HG03439 (cell line): ENCODE results near the gene PTGES.

Source experiments
- ATAC-seq: cut with Tn5 transposase; IDR thresholded peaks from one replicate; pipeline ENCODE4 v1.9.1; 2021; ENCODE audit warnings: mild to moderate bottlenecking, moderate library complexity; ENCODE audit not compliant: unreplicated experiment

Gene PTGES

DNA sequence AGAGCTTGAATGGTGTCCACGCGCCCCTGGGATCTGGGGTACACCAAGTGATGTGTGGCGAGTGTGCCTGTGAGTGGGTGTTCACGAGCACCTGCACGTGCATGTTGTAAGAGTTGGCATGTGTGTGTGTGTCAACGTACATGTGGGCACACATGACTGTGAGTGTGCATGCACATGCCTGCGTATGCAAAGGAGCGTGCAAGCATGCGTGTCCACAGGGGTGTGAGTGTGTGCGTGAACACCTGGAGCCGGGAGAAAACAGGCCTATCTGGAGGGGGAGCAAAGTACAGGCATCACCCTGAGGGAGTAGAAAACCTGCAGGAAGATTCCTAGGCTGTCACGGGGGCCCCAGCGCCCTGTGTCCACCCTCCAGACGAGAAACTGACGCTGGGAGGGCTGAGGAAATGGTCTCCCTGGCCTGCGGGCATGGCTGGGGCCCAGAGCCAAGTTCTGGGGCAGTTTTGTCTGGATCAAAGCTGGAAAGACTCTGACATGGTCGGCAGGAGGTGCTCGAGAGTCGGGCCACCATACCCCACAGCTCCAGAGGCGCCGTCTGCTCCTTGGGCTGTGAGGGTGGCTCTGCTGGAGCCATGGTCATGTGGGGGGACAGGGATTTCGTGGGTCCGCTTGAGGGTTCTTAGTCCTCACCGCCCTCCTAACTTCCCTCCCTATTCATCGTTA, 31.8 kb downstream of the PTGES start:
- no peak for ATAC-seq

DNA sequence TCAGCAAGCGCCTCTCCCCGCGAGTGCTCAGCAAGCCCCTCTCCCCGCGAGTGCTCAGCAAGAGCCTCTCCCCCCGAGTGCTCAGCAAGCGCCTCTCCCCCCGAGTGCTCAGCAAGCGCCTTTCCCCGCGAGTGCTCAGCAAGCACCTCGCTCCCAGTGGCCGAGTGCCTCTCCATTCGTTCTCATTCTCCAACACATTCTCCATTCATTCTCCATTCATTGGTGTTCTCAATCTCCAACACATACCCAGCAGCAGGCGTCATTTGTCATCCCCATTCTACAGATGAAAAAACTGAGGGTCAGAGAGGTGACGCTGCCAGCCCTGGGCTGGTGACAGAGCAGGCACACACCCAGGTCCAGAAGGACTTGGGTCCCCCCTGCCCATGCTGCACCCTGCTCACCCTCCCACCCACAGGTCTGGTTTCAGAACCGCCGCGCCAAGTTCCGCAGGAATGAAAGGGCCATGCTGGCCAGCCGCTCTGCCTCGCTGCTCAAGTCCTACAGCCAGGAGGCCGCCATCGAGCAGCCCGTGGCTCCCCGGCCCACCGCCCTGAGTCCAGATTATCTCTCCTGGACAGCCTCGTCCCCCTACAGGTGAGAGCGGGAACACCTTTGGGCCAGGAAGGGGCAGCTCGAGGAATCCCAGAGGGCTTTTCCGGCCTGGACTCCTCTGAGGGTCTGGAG, 32.5 kb downstream of the PTGES start:
- no peak for ATAC-seq

DNA sequence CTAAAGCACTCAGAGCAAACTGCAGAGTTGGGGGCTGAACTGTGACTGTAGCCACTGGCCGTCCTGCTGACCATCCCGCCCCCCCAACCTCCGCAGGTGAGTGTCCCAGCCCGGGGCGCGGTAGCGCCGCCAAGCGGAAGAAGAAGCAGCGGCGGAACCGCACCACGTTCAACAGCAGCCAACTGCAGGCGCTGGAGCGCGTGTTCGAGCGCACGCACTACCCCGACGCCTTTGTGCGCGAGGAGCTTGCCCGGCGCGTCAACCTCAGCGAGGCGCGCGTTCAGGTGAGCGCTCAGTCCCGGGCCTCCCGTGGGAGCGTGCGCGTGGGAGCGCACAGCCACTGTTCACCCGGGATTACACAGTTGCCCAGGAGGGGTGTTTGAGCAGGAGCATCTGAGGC, 33.7 kb downstream of the PTGES start:
- no peak for ATAC-seq

DNA sequence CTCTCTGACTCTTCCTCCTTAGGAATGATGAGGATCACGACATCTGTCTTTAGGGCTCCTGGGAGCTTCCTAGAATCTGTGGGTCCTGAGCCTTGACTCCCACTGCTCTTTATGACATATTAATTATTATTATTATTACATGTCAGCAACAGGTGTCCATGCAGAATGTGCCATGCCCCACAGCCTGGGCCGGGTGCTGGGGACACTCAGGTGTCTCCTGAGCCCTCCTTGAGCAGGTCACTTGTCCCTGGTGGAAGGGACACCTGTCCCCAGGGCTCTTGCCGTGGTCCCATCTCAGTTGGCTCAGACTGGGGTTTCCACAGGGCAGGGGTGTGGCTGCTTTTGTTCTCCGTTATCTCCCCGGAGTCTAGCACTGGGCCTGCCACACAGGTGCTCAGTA, 34.2 kb downstream of the PTGES start:
- no peak for ATAC-seq

DNA sequence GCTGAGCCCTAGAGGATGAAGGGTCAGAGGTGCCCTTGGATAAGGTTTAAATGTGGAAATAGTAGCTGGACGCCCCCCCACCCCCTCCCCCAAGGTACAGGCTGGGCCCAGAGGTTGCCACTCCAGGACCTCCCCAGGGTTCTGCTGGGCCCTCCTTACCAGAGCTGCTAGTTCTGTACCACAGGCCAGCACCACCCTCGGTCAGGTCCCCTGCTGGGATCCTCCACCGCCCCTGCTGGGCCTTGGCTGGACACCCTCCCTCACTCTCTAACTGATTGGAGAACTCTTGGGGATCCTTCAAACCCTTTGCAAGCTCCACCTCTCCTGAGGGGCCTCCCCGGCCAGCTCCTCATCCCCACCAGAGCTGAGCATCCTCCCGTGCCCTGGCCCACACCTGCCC, 34.9 kb downstream of the PTGES start:
- ATAC-seq, result no peak

DNA sequence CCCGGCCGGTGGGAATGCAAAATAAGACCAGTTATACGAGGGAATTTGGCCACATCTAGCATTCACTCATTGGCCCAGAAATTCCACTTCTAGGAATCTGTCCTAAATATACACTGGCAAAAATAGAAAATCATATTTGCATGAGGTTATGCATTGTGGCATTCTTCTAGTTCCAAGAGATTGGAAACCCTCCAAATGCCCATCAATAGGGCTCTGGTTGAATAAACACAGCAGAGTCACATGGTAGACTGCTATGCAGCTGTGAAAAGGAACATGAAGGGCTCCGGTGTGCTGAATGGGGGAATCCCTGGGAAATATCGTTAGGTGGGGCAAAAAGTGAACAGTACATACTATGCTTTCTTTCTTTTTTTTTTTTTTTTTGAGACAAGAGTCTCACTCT, 36.8 kb downstream of the PTGES start:
- no peak for ATAC-seq

DNA sequence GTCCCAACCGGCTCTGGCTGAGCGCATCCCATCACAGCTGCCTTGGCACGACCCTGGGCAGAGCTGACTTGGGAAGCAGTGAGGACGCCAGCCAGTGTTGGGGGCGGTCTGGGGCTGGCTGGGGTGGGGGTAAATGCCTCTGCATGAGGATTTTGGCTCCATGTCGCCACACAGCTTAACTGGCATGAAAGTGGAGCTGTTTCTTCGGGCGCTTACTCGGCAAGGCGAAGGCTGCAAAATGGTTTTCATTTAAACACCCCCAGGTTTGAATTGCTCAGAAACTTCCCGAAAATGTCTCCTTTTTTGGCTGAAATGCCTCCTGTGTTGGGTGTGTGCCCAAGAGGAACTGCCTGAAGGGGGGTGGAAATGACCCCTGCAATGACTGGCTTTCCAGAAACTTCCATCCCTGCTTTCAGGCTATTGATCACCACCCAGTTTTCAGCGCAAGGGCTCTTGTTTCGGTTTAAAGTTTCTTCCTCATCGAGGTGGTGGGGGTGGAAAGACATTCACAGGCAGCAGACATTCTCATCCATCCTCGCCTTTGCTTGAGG, 38.3 kb downstream of the PTGES start:
- no peak for ATAC-seq

DNA sequence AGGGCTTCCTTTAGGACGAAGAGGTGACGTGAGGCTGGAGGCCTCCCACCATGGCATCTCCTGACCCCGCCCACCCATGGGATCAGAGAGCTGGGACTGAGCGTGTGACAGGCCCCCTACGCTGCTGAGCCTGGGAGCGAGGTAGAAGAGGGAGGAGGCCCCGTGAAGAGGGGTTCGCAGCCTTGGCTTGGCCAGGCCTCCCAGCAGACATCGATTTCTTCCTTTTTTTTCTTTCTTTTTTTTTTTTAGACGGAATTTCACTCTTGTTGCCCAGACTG, 39.5 kb downstream of the PTGES start:
- ATAC-seq, result no peak

DNA sequence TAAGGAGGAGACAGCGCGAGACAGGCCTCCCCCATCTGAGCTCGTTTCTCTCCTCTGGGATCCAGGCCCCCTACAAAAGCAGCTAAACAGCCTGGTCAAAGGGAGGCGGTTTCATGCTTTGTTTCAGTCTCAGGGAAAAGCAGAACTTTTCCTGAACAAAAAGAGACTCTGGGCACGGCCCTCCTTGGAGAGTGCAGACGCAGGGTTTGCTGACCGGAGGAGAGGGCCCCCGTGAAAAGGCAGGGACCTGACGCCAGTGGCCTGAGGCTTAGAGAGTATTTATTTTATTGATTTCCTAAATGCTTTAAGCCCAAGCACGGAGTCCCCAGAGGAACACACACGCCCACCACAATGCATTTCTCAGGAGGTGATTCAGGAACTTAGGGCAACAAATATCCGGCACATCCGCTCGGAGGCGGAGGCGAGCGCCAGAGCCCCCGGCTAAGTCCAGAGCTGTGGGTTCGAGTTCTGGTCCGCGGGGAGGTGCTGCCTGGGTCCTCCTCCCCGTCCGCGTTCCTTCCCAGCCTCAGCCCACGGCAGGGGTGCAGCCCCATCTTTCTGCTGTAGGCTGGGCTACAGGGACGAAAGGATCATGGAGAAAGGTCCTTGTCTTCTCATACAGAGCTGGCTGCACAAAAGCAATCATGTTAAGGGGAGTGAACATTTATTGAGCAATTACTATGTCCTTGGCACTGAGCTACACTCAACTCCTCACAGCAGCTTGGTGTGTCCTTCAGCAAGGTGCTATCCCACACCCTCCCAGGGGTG, 40.0 kb downstream of the PTGES start:
- ATAC-seq, result no peak

DNA sequence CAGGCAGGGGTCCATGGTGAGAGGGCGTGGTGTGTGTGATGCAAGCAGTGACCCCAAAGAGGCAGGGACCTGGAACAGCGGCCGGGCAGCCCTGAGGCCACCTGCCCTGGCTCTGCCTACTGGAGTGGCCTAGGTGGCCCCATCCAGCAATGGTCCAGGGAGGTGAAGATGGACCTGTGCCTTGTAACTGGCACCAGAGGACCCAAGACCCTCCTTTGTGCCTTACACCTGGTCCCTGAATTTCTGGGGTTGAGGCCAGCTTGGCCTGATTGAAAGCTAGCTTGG, 42.7 kb downstream of the PTGES start:
- ATAC-seq, result no peak

DNA sequence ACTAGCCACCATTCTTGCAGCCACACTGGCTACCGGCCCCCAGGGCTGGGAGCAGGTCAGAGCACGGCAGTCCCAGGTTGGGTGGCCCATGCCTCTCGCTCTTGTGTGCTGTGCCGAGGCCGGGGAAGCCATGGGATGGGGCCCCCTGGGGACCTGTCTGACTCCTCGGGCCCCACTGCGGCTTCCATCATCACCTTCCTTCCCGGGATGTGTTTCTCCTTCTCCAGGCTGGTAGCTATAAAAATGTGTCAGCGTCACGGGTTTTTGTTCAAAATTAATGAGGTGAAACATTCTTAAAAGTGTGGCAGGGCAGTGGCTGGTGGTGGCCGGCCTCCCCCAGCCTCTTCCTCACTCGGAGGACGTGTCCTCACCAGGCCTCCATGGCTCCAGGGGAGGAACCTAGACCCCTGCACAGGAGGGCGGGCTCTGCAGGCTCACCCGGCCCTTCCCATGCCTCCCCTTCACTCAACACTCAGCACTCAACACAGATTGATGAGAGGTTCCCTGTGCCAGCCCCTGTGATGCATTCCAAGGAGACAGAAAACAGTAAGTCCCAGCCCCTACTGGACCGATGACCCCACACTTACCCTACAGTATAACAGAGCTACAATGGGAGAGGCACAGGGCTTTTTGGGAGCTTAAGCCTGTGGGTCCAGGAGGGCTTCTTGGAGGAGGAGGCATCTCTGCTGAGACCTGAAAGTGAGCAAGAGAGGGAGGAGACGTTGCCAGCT, 43.2 kb downstream of the PTGES start:
- no peak for ATAC-seq

DNA sequence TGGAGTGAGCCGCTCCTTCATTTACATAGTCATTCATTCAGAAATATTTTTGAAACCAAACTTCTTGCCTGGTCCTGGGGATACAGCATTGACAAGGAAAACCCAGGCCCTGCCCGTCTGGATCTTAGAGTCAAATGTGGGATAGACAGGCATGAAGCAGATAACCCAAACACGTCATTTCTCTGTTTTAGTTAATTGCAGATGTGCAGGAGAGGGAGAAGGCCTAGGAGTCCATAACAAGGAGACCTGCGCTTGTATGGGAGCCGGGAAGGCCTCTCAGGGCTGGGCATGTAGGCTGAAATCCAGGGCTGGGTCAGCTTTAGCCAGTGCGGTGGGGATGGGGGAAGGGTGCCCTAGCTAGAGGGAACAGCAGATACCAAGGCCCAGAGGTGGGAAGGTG, 44.0 kb downstream of the PTGES start:
- ATAC-seq, result no peak

DNA sequence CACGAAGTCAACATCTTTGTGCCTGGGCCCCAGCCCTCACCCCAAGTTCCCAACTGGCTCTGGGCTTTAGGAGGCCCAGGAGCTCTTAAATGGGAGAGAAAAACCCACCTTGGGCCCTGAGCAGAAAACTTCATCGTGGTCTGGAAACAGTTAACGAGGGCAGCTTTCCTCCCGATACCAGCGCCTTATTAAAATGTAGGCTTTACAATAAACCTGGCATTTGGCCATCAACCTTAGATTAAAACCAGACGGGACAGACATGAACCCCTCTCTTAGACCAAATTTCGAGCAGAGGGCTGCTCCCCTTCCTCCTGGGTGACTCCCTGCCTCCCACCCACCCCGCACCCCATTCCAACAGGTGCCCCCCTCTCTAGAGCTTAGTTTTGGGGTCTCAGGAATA, 48.0 kb downstream of the PTGES start:
- no peak for ATAC-seq

DNA sequence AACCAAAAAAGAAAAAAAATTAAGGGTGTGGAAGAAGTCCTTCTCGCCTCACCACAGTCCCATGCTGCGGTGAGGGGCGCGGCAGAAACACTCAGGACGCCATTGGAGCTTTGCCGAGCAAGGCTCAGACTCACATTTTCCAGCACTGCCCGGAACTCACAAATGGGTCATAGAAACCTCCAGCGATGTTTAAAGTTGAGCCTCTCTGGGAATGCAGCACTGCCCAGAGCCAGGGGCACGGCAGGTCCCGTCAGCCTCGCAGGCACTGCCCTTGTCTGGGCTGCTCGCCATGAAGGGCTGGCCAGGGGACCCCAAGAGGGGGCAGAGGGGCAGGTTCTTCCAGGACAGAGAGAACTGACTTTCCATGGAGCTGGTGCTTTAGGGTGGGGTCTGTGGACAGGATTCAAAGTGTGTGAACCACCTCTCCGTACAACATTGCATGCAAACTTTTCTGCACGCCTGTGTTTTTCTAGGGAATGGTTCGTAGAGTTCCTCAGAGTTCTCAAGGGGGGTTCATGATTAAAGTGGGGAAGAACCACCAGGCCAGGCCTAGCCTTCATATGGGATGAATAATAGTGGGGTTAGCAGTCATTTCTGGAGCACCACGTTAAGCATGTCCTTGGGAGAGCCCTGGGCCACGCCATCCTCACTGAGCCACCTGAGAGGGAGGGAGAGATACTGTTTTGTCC, 49.0 kb downstream of the PTGES start:
- ATAC-seq, result no peak

DNA sequence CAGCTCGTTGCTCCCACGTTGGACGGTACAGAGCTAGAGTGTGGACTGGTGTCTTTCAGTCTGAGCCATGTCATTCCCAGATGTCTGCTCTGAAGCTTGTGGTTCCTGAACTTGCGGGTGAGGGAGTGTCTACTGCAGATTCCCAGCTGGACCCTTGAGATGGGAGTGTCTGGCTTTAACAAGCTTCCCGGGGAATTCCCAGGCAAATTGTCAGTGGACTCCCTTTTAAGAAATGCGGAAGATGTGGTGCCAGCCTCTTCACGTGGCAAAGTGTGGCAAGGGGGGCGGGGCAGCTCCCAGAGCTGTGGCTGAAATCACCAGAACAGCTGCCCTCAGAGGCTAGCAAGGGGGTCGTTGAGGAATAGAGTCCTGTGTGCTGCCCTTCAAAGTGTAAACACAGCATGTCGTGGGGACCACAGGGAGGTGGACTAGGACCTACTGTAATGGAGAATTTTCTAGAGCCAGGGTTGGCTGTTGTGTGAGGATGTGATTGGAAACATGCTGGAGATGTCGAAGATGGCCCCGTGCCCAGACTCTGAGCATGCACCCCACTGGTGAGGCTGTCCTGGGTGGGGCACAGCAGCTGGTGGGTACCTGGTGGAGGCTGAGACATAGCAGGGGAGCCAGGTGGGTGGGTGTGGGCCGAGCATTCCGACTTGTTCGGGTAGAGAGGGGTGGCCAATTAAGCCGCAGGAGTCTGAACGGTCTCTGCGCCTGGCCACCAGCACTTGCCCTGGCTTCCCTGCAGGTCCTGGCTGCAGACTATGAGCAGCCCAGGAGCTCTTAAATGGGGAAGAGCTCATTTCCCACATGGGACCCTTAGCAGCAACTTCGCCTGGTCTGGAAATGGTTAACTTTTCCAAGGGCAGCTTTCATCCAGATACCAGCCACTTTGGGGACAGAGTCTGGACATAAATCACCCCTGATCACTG, 50.0 kb downstream of the PTGES start:
- ATAC-seq, result no peak

DNA sequence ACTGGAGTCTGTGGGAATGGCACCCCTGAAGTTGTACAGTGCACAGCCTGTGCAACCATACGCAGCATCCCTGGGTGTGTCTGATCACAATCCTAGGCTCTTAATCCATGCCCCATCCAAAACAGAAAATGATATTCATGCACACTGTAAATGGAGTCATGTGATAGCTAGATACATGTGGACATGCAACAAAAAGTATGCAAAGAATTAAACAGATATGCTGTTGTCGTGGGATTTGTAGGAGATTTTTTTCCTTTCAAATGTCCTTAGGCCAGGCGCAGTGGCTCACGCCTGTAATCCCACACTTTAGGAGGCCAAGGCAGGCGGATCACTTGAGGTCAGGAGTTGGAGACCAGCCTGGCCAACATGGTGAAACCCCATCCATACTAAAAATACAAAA, 51.3 kb downstream of the PTGES start:
- ATAC-seq, result no peak

DNA sequence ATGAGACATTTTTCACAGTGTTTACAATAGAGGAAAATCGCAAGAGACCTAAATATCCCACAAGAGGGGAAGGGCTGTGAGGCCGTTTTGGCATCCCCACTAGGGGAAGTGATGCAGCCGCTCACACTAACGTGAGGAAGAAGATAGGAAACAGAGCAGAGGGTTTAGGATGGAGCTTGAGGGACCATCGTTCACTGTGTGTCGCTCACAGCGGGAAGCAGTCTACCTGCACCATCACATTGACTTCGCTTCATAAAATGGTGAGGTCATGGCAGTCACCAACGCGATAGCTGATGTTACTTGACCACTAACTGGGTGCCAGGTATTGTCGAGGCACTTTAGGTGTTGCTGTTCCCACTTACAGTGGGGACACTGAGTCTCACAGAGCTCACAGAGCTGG, 51.8 kb downstream of the PTGES start:
- ATAC-seq, result no peak

DNA sequence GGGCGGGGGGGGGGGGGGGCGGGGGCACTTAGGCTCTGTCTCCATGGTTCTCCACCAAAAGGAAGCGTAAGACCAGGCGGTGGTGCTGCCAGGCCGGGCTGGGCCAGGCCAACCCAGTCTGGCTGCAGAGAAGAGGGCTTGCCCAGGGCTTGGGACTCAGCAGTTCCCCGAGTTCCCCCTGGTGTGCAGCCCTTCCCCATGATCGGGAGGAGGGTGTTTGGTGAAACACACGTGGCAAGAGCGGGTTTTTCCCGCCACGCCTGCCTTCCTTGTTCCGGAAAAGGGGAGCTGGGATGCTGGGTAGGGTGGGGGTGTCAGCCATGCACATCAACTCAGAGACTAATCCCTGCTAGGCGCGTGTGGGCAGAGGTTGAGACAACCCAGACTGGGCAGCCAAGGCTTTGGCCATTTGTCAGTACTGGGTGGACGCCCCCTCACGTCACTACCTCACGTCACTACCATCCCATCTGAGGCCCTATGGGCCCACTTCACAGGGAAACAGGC, 54.5 kb downstream of the PTGES start:
- ATAC-seq, result no peak

DNA sequence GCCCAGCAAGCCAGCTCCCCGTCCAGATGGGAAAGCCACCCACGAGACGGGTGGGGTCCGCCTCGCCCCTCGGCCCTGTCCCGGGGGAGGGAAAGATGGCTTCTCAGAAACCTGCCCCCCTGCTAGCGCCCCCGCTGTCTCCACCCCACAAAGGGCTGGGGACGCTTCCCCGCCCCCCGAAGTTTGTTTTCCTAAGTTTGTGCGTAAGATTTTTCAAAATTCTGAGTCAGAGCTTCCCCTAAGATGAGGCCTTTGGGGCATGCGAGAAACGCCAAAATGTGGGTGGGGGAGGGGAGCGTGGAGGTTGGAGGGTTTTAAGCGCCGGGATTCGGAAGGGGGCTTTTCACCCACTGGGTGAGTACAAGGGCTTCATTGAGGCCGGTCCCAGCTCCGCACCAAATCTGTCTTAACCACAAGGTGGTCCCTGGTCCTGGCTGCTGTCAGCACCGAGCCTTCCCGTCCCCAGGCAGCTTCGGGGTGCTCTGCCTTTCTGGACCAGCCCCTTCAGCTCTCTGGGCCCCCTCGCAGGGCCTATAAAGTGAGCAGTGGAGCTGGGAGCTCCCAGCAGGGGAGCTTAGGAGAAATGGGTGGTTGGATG, 55.1 kb downstream of the PTGES start:
- no peak for ATAC-seq
